GM19043 (cell line): ENCODE measurements around the gene TPX2.
"Not testable (repeated sequence)": the region's sequence is repeated elsewhere in the genome, so short reads cannot be mapped to it uniquely, and the experiment has no call there.

Source experiments
- ATAC-seq: cut with Tn5 transposase; IDR thresholded peaks from one replicate; pipeline ENCODE4 v1.9.1; 2021; ENCODE audit warnings: low read depth; ENCODE audit not compliant: unreplicated experiment

The TPX2 gene

GRCh38 chr20:31719644-31720485, 19.2 kb upstream of the TPX2 start:
- ATAC-seq: no peak

DNA sequence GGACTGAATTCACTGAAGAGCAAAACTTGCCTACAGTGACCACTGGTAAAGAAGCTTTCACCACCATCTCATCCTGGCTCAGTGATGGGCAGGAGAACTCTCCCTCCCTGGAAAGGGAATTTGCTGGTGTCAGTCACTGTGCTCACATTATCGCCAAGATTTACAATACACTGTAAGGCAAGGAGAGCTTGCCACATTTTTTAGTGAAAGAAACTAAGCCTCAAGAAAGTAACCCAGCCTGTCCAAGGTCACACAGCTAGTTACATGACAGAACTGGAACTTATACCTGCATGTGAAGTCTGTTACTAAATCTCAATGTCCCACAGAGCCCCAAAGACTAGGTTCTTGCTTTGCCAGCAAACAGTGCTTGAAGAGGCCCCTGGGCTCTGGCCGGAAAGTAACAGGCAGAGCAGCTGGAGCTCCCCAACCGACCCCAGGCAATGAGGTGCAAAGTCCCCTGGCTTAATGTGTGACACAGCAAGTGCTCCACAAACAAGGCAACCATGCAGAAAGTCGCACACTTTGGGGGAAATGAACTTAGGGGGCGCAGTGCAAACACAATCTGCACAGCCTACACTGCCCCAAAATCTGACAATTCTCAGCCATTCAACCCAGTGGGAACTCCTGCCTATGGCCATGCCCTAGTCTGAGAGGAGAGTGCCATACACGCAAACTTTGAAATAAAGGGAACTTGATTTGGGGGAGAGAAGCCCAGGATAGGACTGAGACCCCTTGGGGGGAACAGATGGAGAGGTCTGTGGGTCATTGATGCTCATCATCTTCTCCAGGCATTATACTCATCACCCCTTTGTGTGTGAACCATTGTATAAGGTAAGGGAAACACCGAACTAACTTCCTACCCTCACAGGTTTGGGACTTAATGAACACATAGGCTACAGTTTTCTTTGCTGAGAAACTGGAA, 18.3 kb upstream of the TPX2 start:
- ATAC-seq: no peak

DNA sequence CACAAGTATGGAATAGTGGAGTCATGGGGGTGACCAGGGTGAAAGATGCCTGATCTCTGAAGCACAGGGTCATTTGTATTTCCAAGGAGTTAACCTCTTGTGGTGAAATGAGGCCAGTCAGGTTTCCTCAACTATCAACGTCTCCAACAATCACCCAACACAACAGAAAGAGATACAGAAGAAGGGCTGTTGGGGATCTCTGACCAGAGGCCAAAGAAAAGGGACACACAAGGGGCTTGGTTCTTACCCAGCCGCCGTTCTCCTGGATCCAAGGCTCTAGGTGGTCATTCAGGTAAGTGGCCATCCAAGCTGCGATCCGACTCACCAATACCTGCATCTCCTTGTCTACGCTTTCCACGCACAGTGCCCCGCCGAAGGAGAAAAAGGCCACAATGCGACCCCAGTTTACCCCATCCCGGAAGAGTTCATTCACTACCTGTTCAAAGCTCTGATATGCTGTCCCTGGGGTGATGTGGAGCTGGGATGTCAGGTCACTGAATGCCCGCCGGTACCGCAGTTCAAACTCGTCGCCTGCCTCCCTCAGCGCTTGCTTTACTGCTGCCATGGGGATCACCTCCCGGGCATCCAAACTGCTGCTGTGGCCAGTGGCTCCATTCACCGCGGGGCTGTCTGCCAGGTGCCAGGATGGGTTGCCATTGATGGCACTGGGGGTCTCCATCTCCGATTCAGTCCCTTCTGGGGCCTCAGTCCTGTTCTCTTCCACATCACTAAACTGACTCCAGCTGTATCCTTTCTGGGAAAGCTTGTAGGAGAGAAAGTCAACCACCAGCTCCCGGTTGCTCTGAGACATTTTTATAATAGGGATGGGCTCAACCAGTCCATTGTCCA, 17.5 kb upstream of the TPX2 start:
- ATAC-seq: no peak

DNA sequence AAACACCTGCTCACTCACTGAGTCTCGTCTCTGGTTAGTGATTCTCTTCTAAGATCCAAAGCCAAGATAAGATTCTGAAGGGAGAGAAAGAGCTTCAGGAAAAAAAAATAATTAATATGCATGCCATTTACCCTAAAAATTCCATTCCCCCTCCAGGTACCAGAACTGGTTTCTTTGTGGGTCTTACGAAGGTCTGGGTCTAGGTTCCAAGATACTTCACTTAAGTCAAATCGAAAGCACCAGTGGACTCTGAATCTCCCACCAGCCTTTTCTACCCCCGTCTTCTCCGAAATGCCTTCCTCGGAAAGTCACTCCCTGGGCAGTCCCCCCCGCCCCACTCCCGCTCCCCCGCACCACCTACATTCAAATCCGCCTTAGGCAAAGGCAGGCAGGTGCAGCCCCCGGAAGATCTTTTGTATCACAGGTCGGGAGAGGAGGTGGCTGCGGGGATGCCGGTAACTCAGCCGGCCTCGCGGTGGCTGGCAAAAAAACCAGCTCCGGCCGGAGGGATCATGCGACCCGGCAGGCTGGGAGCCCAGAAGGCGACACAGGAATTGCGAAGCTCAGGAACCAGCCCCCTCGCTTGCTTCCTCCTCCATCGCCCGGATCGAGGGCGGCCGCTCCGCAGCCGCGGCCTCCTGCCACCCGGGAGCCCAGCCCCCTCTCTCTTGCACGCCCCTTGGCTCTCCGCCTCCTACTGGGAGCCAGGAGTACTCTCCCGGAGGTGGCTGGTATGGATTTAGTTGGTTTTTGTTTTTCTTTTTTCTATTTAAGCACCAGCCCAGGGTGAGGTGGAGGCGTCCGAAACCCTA, 16.6 kb upstream of the TPX2 start, which contains the start of gene BCL2L1:
TSS of gene BCL2L1 (minus strand) at position 612 of the 812 bp plus-strand sequence. CDS start 650 bp downstream, outside the sequence.
- no peak for ATAC-seq

- no peak for ATAC-seq
These were observed 16.1 kb upstream of the TPX2 start for GRCh38 chr20:31723069-31723318.

DNA sequence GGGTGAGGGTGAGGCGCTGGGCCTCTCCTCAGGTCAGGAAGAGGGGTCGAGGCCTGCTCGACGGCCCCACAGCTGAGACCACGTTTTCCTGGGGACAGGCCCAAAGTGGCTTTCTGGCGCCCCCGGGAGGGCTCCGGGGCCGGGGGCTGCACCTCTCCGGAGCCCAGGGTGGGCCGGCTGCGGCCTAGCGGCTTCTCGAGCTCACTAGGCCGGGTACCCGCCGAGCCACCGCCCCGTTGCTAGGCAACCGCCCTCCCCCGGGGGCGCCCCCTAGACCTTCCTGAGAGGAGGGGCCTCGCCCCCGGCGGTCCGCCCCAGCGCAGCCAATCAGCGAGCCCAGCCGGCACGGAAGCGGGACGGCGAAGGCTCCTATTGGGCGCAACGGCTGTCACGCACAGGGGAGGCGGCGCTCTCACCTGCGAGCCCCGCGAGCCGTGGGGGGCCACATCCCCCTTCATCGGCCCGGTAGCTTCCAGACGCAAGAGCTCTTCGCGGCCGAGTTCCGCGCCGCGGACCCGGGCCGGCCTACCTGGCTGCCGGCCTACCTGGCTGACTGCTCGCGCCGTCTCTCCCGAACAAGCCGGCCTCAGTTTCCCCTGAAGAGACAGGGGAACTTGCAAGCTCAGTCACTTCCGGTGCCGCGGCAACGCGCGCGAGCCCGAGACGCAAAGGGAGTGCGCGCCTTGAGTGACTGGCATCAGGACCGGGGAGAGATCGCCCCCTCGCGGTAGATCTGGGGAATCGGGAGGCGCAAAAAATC, 15.6 kb upstream of the TPX2 start:
- ATAC-seq: peak; percentile 84

DNA sequence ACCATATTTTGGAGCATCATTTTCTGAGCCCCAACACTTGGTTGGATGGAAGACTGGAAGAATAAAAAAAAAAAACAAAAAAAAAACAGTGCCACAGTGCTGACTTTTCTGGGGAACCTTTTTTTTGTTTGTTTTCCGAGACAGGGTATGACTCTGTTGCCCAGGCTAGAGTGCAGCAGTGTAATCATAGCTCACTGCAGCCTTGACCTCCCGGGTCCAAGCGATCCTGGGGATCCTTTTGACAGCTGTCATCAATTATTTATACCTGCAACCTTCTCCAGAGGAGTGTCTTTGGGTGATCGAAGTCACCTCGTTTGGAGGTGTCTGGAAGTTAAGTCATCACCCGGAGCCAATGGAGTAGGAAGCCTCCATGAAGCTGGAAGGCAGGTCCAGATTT, 7.8 kb upstream of the TPX2 start:
- no peak for ATAC-seq

GRCh38 chr20:31739550-31739977, 474 bp downstream of the TPX2 start:
- no peak for ATAC-seq

DNA sequence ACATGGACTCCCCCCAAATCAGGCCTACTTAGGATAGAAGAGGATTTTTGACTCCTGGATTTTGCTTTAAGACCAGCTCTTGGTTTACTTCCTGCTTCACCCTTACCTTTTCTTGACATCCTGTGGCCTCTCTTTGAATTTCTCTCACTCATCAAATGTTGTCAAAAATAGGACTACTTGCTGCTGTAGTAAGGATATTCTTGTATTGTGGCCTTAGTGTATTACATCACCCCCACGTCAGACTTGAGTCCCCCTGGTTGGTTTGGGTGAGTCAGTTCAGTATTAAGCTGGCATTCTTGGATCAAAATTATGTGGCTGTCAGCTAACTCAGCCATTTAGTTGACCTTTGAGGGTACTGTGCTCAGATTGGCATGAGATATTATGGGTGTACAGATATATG, 1.1 kb downstream of the TPX2 start:
- no peak for ATAC-seq

DNA sequence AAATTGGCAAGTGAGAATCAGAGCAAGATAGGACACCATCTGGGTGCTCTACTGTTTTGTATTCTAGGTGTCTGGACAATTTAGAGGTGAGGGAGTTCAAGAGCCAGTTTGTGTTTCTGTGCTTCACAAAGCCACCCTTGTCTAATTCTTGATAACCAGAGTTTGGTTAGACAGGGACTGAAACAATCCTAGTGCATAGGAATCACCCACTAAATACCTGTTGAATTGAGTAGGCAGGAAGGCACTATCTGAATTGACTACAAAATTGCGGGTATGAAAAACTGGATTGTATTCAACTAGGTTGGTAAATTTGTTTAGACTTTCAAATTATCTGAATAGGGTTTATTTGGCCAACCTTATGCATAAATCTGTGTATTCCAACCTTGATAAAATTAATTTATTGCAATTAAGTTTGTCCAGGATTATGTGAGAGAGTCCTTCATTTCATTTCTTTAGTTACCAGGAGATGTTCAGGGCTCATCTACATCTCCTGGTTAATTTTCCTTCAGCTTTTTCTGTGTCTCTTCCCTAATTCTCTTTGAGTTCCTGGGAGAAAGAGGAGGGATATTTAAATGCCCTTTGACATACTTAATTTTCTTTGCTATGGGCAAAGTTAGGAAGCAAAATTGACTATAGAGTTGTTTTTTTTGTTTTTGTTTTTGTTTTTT, 1.7 kb downstream of the TPX2 start:
- no peak for ATAC-seq

DNA sequence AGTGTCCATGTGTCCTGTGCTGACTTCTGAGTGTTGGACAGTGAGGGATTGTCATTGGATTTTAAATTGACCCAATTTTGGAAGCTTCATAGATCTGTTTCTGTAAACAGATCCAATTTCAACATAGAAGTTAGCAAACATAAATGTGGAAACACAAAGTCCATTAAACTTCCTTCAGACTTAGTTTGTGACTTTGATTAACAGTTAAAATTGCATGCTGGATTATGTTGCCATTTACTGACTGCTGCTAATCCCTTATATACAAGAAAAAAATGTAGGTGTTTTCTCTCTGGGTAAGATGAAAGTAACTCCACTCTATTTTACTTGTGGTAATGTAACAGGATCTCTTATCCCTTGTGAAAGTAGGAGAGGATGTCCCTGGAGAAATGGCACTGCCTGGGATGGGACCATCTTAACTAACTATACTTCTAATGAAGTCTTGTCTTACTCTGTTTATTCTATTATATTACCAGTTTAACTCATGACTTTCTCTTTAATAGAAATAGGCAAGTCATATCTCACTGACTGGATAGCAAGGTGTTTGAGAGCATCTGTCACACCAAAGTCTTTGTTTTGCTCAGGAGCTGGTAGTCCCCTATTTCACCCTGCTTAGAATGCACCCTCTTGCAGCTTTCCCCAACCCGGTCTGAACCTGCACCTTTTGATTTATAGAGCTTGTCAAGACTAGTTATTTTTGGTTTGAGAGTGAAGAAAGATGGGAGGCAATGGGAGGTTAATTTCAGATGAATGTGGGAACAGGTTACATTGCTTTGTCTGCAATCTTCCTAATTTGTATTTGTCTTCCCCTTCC, 7.2 kb downstream of the TPX2 start:
- ATAC-seq: no peak

GRCh38 chr20:31747028-31747427, 7.9 kb downstream of the TPX2 start:
- not testable (repeated sequence) for ATAC-seq

DNA sequence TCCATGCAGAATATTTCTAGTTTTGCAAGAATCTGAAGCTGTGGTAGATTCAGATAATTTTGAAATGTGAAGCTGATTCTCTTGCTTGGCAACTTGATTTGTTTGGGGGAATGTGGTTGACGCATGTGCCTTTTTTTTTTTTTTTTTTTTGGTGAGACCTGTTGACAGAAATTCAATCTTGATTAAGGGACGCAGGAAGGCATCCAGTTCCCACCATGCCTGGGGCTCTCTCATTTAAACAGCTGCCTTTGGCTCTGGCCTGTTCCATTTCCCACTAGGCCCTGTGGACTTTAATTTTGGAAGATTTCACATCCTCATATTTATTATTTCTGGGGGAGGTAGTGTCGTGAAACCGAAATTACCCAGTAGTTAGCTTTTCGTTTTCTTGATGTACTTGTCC, 8.6 kb downstream of the TPX2 start:
- no peak for ATAC-seq

DNA sequence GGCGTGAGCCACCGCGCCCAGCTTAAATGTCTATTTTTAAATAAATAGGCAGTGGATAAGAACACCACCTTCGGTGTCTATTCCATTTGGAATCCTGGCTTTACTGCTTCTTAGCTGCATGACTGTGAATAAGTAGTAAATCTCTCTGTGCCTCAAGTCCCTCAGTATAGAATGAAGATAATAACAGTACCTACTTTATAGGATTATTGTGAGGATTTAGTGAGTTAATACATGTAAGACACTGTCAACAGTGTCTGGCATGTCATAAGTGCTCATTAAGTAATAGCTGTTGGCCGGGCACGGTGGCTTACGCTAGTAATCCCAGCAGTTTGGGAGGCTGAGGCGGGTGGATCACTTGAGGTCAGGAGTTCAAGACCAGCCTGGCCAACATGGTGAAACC, 10.1 kb downstream of the TPX2 start:
- no peak for ATAC-seq

- no peak for ATAC-seq
These were observed 12.0 kb downstream of the TPX2 start for GRCh38 chr20:31751126-31751525.

DNA sequence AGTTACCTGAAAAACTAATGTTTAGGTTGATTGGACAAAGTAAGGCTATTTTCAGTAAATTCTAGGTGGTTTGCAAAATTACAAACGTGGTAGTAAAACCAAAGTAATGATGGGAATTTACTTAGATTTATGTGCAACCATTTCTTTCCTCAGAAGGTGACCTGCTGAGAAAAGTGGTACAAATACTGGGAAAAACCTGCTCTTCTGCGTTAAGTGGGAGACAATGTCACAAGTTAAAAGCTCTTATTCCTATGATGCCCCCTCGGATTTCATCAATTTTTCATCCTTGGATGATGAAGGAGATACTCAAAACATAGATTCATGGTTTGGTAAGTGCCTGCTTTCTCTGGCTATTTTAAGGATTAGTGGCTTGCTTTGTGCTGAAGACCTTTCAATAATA, 18.2 kb downstream of the TPX2 start:
- ATAC-seq: no peak

GRCh38 chr20:31758521-31758920, 19.4 kb downstream of the TPX2 start:
- ATAC-seq: no peak

DNA sequence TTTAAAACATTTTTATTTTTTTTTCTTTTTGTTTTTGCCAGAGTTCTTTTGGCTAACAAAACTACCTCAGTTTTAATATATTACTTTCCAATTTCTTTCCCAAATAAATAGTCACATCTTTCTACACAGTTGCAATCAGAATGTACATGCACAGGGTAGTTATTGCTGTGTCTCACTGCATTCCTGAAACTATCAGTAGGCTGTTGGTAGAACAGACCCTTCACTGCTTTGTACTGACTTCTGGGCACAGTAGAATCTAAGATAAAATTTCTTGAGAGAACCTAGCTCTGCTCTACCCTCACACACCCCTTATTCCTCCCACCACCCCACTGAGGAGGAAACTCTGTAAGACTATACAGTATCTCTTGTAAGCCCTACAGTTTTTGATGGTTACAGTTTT, 19.9 kb downstream of the TPX2 start:
- no peak for ATAC-seq
